ENCODE measurements around the gene SYCP3.

SYCP3 gene

DNA sequence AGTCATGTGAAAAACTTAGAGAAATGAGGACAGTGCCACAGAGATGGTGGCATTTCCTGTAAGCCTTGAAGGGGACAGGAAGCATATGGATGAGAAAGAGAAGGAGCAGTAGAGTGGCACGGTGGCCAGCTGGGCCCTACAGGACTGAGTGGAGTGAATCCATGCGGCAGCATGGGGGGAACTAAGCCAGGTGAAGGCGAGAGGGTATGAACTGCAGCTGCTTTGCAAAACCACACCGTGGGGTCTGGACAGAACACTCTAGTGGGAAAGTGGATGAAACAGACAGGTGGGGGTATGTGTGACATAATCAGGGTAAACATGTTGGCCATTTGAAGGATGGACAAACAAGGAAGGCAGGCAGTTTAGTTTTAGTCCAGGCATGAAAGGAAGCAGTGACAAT, 10.4 kb upstream of the SYCP3 start:
- in situ Hi-C loops (cut with MboI; ENCODE audit: low pct_unique_long_range_greater_than_20kb, low sequenced_read_pairs, unreplicated experiment), result loop anchor here (25.0 kb wide), 1 partner anchor 988 kb away; no protein-coding TSS in a partner anchor
- TF ChIP-seq, protein P1, sequence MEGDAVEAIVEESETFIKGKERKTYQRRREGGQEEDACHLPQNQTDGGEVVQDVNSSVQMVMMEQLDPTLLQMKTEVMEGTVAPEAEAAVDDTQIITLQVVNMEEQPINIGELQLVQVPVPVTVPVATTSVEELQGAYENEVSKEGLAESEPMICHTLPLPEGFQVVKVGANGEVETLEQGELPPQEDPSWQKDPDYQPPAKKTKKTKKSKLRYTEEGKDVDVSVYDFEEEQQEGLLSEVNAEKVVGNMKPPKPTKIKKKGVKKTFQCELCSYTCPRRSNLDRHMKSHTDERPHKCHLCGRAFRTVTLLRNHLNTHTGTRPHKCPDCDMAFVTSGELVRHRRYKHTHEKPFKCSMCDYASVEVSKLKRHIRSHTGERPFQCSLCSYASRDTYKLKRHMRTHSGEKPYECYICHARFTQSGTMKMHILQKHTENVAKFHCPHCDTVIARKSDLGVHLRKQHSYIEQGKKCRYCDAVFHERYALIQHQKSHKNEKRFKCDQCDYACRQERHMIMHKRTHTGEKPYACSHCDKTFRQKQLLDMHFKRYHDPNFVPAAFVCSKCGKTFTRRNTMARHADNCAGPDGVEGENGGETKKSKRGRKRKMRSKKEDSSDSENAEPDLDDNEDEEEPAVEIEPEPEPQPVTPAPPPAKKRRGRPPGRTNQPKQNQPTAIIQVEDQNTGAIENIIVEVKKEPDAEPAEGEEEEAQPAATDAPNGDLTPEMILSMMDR (IDR thresholded peaks at IDR 0.05; ENCODE audit: extremely low read depth, insufficient read depth, missing control alignments), result no peak
- DNase-seq (ENCODE audit: low spot score), result no peak

DNA sequence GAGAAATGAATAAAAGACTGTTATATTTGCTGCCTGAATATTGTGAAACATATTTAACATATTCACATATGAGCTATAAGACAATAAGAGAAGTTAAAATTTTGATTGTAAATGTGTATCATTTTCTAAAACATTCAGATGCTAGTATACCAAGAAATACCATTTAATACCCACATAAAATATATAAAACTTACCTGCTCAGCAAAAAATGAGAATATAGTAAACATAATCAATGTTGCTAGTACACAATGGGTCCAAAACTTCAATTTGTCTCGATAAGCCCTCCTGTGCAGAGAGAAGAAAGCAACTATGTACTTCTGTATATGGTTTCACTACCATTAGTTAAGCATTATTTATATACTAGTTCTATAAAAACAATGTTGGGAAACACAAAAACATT, 9.6 kb upstream of the SYCP3 start:
- in situ Hi-C loops (cut with MboI; ENCODE audit: low pct_unique_long_range_greater_than_20kb, low sequenced_read_pairs, unreplicated experiment), result no loop called here
- TF ChIP-seq, protein P1 (IDR thresholded peaks at IDR 0.05; ENCODE audit: extremely low read depth, insufficient read depth, missing control alignments), result no peak
- no peak for DNase-seq (ENCODE audit: low spot score)

- DNase-seq (ENCODE audit: low spot score), result no peak
- in situ Hi-C loops (cut with MboI; ENCODE audit: low pct_unique_long_range_greater_than_20kb, low sequenced_read_pairs, unreplicated experiment), result no loop called here
- TF ChIP-seq, protein P1 (IDR thresholded peaks at IDR 0.05; ENCODE audit: extremely low read depth, insufficient read depth, missing control alignments), result no peak
Measured at GRCh38 chr12:101747697-101748096, 8.4 kb upstream of the SYCP3 start.

GRCh38 chr12:101746661-101747060, 7.4 kb upstream of the SYCP3 start:
- TF ChIP-seq, protein P1 (IDR thresholded peaks at IDR 0.05; ENCODE audit: extremely low read depth, insufficient read depth, missing control alignments), result no peak
- in situ Hi-C loops (cut with MboI; ENCODE audit: low pct_unique_long_range_greater_than_20kb, low sequenced_read_pairs, unreplicated experiment), result no loop called here

GRCh38 chr12:101746196-101746595, 6.9 kb upstream of the SYCP3 start:
- DNase-seq (ENCODE audit: low spot score), result no peak
- TF ChIP-seq, protein P1 (IDR thresholded peaks at IDR 0.05; ENCODE audit: extremely low read depth, insufficient read depth, missing control alignments), result no peak
- in situ Hi-C loops (cut with MboI; ENCODE audit: low pct_unique_long_range_greater_than_20kb, low sequenced_read_pairs, unreplicated experiment), result no loop called here

More at GRCh38 chr12:101746661-101747060, 7.4 kb upstream of the SYCP3 start:
- no peak for DNase-seq (ENCODE audit: low spot score)

- in situ Hi-C loops (cut with MboI; ENCODE audit: low pct_unique_long_range_greater_than_20kb, low sequenced_read_pairs, unreplicated experiment), result no loop called here
- TF ChIP-seq, protein P1 (IDR thresholded peaks at IDR 0.05; ENCODE audit: extremely low read depth, insufficient read depth, missing control alignments), result no peak
- DNase-seq (ENCODE audit: low spot score), result no peak
Measured at GRCh38 chr12:101745481-101745880, 6.2 kb upstream of the SYCP3 start.

All from GM13977 (cell line).